Stimulated activated naive CD8-positive, alpha-beta T cell treated with anti-CD3 and anti-CD28 coated beads, Interleukin-15, amount 100 ng/mL, for 72 hours (primary cell): ENCODE measurements around the gene BPHL.
"Not testable (repeated sequence)": the region's sequence is repeated elsewhere in the genome, so short reads cannot be mapped to it uniquely, and the experiment has no call there.

ENCODE experiments used
- ATAC-seq: fragments of 150-1000 bp; cut with Tn5 transposase; 2 replicates; pipeline ENCODE4 v1.10.0; 2021; ENCODE audit warnings: mild to moderate bottlenecking, moderate library complexity
- DNase-seq, 2 donors: peaks; one replicate each; pipeline ENCODE4 v3.0.0; 2021 to 2022
- H3K27ac Mint-ChIP-seq, 2 donors: one replicate each; pipeline ENCODE4 v1.8.0; 2022; ENCODE audit warnings: mild to moderate bottlenecking in 2 of 2, mixed read lengths in 2 of 2, moderate library complexity in 2 of 2
- H3K27me3 Mint-ChIP-seq: one replicate; pipeline ENCODE4 v1.8.0; 2022; ENCODE audit warnings: mixed read lengths
- H3K4me1 Mint-ChIP-seq: one replicate; pipeline ENCODE4 v1.8.0; 2022; ENCODE audit warnings: mild to moderate bottlenecking, mixed read lengths
- H3K4me3 Mint-ChIP-seq, 2 donors: one replicate each; pipeline ENCODE4 v1.8.0; 2022; ENCODE audit warnings: mild to moderate bottlenecking in 2 of 2, mixed read lengths in 2 of 2, moderate library complexity in 1 of 2
- H3K9me3 Mint-ChIP-seq, 2 donors: one replicate each; pipeline ENCODE4 v1.8.0; 2022; ENCODE audit warnings: mixed read lengths in 2 of 2

Gene BPHL

DNA sequence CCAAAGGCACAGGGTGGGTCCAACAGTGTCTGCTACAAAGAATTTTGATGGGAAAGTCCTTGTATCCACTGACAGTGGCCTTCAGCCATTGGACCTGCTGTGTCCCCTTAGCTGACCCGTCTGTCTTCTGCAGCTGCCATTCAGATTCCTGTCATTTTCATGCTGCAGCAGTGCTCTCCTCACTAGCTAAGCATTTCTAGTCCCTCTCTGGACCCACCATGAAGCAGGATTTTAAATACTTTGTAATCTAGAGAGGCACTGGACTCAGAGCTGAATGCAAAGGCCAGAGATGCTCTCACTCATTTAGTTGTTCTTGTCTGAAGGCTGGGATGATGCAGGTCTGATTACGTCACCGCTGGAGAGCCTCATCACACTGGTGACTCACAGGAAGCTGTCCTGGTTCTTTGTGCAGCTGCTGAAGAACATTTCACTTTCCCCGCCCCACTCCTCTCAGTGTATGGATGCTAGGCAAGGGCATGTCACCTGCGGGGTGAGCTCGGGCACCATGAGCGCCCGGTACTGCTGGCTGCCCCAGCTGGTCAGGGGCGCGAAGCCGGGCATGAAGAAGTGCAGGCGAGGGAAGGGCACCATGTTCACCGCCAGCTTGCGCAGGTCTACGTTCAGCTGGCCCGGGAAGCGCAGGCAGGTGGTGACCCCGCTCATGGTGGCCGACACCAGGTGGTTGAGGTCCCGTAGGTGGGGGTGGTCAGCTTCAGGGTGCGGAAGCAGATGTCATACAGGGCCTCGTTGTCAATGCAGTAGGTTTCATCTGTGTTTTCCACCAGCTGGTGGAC is 58.2 kb downstream of the BPHL start:
- Mint-ChIP-seq H3K9me3 (no peaks in the 10 kb centered on the region), H3K4me3 (no peak overlapping the region), H3K4me1 (peaks cover 10% of the 10 kb centered on the region), H3K27ac (no peak overlapping the region), H3K27me3 (peaks cover 14% of the 10 kb centered on the region)
- ATAC-seq: peak; percentile 87
- DNase-seq: peak in 1 of 2 donors; percentile 26

DNA sequence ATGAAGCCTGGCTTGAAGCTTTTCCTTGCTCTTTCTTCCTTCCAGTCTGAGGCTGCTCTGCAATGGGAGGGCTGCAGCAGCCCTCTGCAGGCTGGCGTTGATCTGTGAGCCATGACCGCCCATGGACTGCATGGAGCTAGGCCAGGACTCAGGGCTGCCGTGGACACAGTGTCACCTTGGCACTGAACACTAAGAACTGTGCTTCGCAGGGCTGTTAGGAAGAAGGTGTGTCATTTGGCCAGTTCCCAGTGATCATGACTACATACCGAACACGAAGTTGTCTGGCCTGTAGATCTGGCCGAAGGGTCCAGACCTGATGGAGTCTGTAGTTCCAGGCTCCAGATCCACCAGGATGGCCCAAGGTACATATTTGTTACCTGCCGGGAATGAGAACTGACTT is 60.2 kb downstream of the BPHL start:
- not testable (repeated sequence) for ATAC-seq, H3K27ac Mint-ChIP-seq, DNase-seq, H3K4me3 Mint-ChIP-seq, H3K9me3 Mint-ChIP-seq
- peaks cover 10% of the 10 kb centered on the region for H3K4me1 Mint-ChIP-seq
- peaks cover 17% of the 10 kb centered on the region for H3K27me3 Mint-ChIP-seq

DNA sequence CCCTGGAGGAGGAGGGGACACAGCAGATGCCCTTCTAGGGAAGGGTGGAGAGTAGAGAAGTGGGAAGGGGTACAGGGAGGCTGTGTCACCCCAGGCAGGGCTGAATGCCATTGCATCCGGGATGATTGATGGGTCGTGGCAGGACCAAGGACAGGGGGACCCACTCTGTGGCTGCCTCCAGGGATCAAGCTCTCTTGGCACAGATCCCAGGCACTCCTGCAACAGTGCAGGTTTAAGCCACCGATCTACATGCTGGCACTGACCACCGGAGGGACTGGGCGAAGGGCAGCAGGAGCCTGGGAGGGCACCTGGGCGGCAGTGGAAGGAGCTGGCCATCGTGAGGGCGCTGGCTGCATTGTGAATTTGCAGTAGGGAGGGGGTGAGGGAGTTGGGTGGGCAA is 61.4 kb downstream of the BPHL start:
- not testable (repeated sequence) for H3K9me3 Mint-ChIP-seq, DNase-seq, H3K27ac Mint-ChIP-seq
- peak overlapping the region; percentile 26 to 75 for H3K4me3 Mint-ChIP-seq
- H3K4me1 Mint-ChIP-seq: peaks cover 10% of the 10 kb centered on the region
- ATAC-seq: peak; percentile 50
- H3K27me3 Mint-ChIP-seq: peaks cover 30% of the 10 kb centered on the region

DNA sequence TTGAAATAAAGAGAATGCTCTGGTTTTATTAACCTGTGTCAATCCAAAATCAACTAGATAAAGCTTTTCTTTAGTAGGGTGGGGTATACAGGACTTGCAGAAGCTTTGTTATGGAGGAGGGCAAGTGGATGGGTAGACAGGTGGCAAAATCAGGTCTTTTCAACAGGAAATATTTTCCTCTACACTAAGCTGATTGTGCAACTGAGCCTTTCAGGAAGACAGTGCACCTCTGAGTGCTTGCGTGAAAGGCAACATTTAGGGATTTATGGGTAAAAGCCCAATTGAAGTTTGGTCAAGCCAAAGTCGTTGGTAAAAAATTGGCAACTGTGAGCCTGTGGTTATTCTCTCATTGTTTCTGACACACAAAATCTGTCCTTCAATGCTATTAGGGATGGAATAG is 62.6 kb downstream of the BPHL start:
- Mint-ChIP-seq H3K27ac (no peak overlapping the region), H3K4me3 (no peak overlapping the region), H3K9me3 (no peaks in the 10 kb centered on the region), H3K27me3 (peaks cover 40% of the 10 kb centered on the region), H3K4me1 (peaks cover 10% of the 10 kb centered on the region)
- no peak for ATAC-seq
- no peak for DNase-seq

DNA sequence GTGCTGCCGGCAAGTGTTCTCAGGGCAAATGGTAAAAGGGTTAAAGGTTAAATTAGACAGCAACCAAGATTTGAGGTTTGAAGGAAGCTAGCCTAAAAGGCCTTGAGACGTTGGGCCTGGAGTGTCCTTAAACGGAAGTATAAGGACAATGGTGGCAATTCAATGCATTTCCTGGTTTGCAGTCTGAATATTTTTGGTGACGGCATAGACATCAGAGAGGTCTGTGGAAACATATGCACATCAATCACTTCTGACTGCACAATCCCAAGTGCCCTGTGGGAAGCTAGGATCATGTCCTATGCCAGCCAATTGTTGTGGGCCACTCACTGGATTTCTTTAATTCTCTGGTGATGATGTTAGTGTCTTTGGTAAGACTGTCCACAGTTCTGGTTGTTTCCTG is 64.6 kb downstream of the BPHL start:
- no peaks in the 10 kb centered on the region for H3K9me3 Mint-ChIP-seq
- H3K27ac Mint-ChIP-seq: no peak overlapping the region
- H3K4me1 Mint-ChIP-seq: peaks cover 5% of the 10 kb centered on the region
- no peak overlapping the region for H3K4me3 Mint-ChIP-seq
- no peak for ATAC-seq
- peaks cover 45% of the 10 kb centered on the region for H3K27me3 Mint-ChIP-seq
- no peak for DNase-seq

DNA sequence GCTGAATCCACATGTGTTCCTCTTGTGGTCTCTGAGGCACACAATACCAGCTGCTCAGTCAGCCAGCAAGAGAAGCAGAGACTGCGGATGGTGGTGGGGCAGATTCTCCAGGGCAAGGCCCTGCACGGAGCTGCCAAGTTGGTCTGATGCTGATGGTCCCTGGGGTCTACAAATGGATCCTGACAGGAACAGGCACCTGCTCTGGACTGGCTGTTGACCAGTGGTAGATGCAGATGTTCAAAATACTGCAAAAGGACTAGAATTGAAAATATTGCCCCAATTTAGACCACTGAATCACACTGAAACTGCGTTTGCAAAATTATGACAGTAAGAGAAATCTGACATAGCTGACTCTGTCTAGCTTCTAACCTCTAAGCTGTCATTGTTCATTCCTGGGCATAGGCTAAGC is 68.5 kb downstream of the BPHL start:
- ATAC-seq: no peak

DNA sequence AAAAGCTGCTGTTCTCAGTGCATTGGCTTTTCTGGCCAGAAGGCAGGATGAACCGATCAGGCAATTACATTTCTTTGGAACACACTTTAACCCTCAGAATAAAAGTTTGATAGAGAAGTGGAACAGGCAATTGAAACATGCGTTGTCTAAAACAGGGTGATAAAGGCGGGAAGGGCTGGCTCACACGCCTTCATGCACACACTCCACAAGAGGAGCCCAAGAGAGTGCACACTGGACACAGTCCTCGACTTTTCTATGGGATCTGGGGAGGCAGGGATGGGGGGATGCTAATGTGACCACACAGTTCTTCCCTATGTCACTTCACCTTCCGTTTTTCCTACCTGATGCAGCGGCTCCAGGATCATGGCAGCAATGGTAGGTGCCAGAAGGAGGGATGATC is 69.8 kb downstream of the BPHL start:
- no peaks in the 10 kb centered on the region for H3K4me1 Mint-ChIP-seq
- no peak overlapping the region for H3K4me3 Mint-ChIP-seq
- peaks cover 40% of the 10 kb centered on the region for H3K27me3 Mint-ChIP-seq
- no peaks in the 10 kb centered on the region for H3K9me3 Mint-ChIP-seq
- no peak for DNase-seq
- no peak overlapping the region for H3K27ac Mint-ChIP-seq
- ATAC-seq: no peak

More for the DNA sequence above, 68.5 kb downstream of the BPHL start:
- Mint-ChIP-seq H3K4me3 (no peak overlapping the region), H3K9me3 (no peaks in the 10 kb centered on the region), H3K4me1 (no peaks in the 10 kb centered on the region), H3K27me3 (peaks cover 40% of the 10 kb centered on the region), H3K27ac (no peak overlapping the region)
- DNase-seq: no peak

DNA sequence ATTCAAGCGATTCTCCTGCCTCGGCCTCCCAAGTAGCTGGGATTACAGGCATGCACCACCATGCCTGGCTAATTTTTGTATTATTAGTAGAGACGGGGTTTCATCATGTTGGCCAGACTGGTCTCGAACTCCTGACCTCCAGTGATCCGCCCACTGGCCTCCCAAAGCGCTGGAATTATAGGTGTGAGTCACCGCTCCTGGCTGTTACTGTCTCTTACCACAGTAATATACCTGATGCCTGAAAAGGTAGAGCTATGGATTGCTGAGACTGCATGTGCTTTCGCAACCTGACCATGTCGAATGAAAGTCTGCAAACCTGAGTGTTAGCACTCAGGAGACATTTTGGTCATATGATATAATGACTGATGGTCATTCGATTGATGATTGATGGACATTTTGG is 70.7 kb downstream of the BPHL start:
- not testable (repeated sequence) for ATAC-seq, H3K27ac Mint-ChIP-seq, DNase-seq, H3K4me3 Mint-ChIP-seq, H3K4me1 Mint-ChIP-seq, H3K9me3 Mint-ChIP-seq
- peaks cover 32% of the 10 kb centered on the region for H3K27me3 Mint-ChIP-seq

DNA sequence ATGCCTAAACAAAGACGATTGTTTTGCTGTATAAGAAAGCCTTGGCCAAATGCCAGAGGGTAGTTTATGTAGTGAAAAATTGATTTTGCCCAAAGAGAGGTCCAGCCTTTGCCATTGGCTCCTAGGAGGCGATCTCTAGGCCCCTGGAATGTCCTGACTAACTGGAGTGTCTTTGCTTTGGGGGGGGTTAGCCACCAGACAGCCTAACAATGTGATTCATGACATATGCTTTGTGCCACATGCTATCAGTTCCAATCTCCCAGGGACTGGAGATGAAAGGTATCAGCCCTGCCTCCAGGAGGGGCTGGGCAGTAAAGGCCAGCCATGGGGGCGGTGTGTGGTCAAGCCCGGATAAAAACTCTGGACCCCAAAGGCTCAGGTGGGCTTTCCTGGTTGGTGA is 71.5 kb downstream of the BPHL start:
- Mint-ChIP-seq H3K4me1 (no peaks in the 10 kb centered on the region), H3K9me3 (no peaks in the 10 kb centered on the region), H3K27me3 (peaks cover 23% of the 10 kb centered on the region), H3K27ac (no peak overlapping the region), H3K4me3 (no peak overlapping the region)
- ATAC-seq: no peak
- no peak for DNase-seq

DNA sequence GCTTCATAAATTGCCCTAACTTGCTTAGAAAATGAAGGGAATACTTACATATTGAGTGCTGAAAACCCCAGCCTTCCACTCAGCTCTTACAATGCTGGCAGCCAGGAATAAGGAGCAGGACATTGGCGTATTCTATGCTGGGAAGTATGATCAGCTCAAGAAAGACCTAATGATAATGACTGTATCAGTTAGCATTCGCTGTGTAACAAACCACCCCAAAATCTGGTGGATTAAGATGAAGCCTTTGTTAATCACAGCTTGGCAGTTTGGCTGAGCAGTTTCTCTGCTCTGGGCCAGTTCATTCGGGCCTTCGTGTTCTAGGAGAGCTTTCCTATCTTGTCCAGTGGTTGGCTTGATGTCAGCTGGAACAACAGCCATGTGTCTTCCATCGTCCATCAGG is 72.3 kb downstream of the BPHL start:
- ATAC-seq (no peak), DNase-seq (no peak)
- no peaks in the 10 kb centered on the region for H3K9me3 Mint-ChIP-seq
- H3K4me3 Mint-ChIP-seq: no peak overlapping the region
- H3K27ac Mint-ChIP-seq: no peak overlapping the region
- H3K27me3 Mint-ChIP-seq: peaks cover 16% of the 10 kb centered on the region
- H3K4me1 Mint-ChIP-seq: no peaks in the 10 kb centered on the region

DNA sequence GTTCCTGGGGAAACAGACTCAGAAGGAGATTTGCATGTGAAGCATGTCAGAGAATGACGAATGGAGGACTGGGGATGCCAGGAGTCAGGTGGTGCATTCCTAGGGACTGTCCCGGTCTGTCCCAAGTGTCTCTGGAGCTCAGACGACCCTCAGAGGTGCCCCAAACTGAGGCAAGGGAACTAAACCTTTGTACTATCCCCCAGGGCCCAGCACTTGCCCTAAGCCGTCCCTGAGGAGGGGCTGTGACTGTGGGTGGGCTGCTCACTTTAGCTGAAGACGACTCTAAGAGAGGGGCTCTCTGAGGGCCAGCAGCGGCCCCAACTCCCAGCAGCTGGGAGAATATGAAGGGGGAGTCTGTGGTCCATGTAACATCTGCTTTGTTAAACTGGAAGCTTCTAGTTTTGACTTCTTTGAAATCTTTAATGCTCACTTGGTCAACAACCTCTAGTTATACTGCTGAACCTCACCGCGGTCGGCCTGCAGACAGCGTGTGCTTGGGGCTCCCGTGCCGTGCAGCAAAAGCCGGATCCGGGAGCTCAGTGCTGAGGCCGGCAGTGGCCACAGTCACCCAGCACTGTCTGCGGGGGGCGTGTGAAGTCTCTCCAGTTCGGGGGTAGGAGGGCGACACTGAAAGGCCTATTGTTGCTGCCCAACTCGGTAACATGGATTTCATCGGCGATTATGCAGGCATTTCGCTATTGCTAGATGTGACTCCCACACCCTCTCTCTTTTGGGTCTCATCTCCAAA is 74.8 kb downstream of the BPHL start:
- no peak overlapping the region for H3K4me3 Mint-ChIP-seq
- H3K4me1 Mint-ChIP-seq: no peaks in the 10 kb centered on the region
- no peak overlapping the region for H3K27ac Mint-ChIP-seq
- no peaks in the 10 kb centered on the region for H3K9me3 Mint-ChIP-seq
- H3K27me3 Mint-ChIP-seq: peaks cover 9% of the 10 kb centered on the region
- ATAC-seq (no peak), DNase-seq (no peak)

DNA sequence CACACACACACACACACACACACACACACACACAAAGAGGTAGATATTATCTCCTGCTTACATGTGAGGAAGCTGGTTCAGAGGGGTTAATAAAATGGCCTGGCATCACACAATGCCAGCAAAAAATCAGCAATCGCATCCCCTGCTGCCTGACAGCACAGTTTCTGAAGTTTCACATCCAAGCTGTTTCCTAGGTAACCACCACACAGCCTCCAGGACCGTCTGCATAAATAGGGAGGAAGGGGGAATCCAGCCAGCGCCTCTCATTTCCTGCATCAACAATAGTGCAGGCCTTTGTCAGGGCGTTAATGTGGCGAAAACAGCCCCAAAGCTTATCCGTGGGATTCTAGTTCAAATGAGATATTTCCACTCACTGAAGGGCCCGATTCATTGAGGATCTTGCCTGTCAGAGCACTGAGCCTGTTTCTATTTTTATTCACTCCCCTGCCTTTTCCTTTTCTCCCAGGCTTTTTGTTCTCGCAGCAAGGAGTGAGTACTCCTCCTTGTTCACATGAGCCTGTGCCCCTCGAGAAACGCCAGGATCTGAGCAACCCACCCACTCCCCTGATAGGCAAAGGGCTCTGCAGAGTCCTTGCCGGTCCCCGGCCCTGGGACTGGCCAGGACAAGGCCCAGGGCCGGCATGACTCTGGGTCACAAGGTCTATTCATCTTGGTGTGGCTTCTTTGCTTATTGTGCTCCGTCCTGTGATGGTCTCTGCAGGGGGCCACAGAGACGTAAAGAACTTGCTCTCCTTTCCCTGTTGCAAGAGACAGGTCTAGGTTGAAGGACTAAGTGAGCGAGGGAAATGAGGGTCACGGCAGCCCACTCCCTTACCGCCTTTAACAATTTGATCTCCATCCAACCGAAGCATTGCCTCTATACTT is 76.3 kb downstream of the BPHL start:
- H3K27ac Mint-ChIP-seq: no peak overlapping the region
- no peaks in the 10 kb centered on the region for H3K4me1 Mint-ChIP-seq
- no peak overlapping the region for H3K4me3 Mint-ChIP-seq
- ATAC-seq (peak; percentile 93), DNase-seq (peak in 1 of 2 donors; percentile 50)
- H3K27me3 Mint-ChIP-seq: peaks cover 9% of the 10 kb centered on the region
- no peaks in the 10 kb centered on the region for H3K9me3 Mint-ChIP-seq

DNA sequence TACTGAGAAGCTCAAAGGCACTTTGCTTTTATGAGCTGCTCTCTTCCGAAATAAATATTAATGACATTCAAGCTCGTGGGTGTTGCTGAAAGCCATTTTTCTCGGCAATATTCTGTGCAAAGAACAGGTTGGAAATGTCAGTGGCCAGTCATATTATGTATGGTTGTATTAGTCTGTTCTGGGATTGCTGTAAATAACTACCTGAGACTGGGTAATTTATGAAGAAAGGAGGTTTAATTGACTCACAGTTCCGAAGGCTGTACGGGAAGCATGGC is 76.8 kb downstream of the BPHL start:
- no peak for ATAC-seq

DNA sequence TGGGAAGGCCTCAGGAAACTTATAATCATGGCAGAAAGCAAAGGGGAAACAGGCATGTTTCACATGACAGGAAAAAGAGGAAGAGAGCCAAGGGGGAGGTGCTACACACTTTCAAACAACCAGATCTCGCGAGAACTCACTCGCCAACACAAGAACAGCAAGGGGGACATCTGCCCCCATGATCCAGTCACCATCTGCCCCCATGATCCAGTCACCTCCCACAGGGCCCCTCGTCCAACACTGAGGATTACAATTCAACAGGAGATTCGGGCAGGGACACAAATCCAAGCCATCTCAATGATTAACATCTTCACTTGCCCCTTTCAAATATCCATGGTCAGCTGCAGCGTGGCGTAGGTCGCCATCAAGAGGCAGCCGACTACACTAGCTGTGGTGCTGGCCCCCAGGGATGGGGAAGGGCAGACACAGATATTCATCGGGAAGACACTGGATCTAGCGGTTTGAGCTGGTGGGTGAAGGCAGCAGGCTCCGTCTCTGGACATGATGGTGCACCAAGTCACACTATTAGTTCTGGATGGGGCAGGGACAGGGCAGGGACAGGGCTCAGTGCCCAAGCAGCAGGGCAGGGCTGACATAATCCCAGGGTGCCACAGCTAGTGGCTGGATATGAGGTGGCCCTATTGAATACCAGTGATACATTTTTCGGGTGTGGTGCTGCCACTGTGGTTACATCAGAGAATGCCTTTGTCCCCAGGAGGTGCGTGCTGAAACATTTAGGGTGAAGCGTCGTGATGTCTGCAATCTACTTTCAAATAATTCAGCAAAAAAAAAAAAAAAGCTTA is 77.4 kb downstream of the BPHL start:
- Mint-ChIP-seq H3K27ac (no peak overlapping the region), H3K27me3 (peaks cover 8% of the 10 kb centered on the region), H3K4me3 (no peak overlapping the region), H3K9me3 (peaks cover 0 to 6% of the 10 kb centered on the region in 2 donors), H3K4me1 (no peaks in the 10 kb centered on the region)
- DNase-seq (no peak), ATAC-seq (peak; percentile 53)

More for the DNA sequence above, 76.8 kb downstream of the BPHL start:
- DNase-seq: no peak
- peaks cover 8% of the 10 kb centered on the region for H3K27me3 Mint-ChIP-seq
- H3K9me3 Mint-ChIP-seq: peaks cover 0 to 4% of the 10 kb centered on the region in 2 donors
- no peak overlapping the region for H3K4me3 Mint-ChIP-seq
- H3K4me1 Mint-ChIP-seq: no peaks in the 10 kb centered on the region
- no peak overlapping the region for H3K27ac Mint-ChIP-seq

DNA sequence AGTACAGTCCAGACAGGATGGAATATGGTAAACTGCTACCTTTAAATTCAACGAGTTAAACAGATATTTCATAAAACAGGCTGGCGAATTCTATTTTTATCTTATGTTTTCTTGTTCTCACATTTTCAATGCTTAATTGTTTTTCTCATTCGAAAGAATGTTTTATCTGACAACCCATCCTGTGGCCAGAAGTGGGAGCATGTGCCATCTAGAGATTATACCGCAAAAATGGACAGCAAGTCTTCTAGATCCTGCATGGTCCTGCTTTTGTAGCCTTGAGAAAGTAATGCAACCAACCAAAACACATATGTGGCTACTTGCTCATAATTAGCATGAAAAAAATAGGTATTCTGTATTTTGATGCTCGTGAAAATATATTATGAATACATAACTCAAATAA is 78.3 kb downstream of the BPHL start:
- Mint-ChIP-seq H3K4me3 (no peak overlapping the region), H3K4me1 (no peaks in the 10 kb centered on the region), H3K27me3 (peaks cover 8% of the 10 kb centered on the region), H3K27ac (no peak overlapping the region), H3K9me3 (peaks cover 0 to 6% of the 10 kb centered on the region in 2 donors)
- DNase-seq: no peak
- ATAC-seq: no peak
